ENCODE results near the gene ZNF512. TPM values are rescaled to one million over a fixed set of nuclear protein-coding genes. Genes with fewer than 3 reads are reported as not detected.

Gene ZNF512
- total RNA-seq, 2 donors from 2014 or later = 27.2 to 39.5 TPM

DNA sequence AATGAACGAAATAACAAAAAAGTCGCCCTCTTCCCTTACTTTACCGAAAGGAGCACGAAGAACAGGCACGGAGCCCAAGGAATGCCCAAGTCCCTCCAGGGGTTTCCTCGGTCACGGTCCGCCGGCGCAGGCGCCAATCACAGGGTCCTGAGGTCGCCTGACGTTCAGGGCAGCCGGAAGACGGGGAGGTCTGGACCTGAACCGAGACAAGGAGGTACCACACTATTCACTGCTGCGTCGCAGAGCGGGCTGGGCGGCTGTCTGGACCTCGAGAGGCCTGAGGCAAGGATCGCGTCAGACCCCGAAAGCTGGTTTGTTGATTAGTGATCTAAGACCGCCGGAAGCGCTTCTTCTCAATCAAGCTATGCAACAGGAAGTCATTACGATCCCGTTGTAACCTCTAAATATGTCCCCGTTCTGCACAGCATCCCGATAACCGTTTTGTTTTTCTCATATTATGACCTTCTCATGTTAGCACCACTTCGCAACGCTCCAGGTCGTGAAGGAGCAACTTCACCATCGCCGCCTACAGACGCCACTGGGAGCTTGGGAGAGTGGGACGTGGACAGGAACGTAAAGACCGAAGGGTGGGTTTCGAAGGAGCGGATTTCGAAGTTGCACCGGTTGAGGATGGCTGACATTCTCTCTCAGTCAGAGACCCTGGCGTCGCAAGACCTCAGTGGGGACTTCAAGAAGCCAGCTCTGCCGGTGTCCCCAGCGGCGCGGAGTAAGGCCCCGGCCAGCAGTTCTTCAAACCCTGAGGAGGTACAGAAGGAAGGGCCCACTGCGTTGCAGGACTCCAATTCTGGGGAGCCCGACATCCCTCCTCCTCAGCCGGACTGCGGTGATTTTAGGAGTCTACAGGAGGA, 80.7 kb downstream of the ZNF512 start, which contains the start of the genes SLC4A1AP and SUPT7L:
Gene SLC4A1AP (plus strand): TSS at position 605 of the 869 bp plus-strand sequence. CDS start 26 bp downstream, at position 631.
Gene SUPT7L (minus strand): TSS at position 330 of the 869 bp plus-strand sequence. CDS start 1,422 bp downstream, outside the sequence.
- H3K4me3 Mint-ChIP-seq = peak within 1 kb of the TSS; percentile 99
- peak within 1 kb of the TSS; percentile 99 for H3K27ac Mint-ChIP-seq
- H3K27me3 Mint-ChIP-seq = no peaks in the 10 kb centered on the region
- peak; percentile 90 for ATAC-seq (replicated peaks)
- peaks cover 95% of the 10 kb centered on the region for H3K36me3 Mint-ChIP-seq (ENCODE audit: low read depth)
- H3K9me3 Mint-ChIP-seq = no peaks in the 10 kb centered on the region
- peaks cover 25% of the 10 kb centered on the region for H3K4me1 Mint-ChIP-seq

DNA sequence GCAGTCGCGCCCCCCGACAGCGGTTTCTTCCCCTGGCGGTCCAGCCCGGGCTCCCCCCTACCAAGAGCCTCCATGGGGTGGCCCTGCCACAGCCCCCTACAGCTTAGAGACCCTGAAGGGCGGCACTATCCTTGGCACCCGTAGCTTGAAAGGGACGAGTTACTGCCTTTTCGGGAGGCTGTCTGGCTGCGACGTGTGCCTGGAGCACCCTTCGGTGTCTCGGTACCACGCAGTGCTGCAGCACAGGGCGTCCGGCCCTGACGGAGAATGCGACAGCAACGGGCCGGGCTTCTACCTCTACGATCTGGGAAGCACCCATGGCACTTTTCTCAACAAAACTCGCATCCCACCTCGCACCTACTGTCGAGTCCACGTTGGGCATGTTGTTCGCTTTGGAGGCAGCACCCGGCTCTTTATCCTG, 81.3 kb downstream of the ZNF512 start:
- no peaks in the 10 kb centered on the region for H3K9me3 Mint-ChIP-seq
- peak overlapping the region; percentile 99 for H3K27ac Mint-ChIP-seq
- H3K4me1 Mint-ChIP-seq = peaks cover 25% of the 10 kb centered on the region
- ATAC-seq (replicated peaks) = peak; percentile 4
- H3K27me3 Mint-ChIP-seq = no peaks in the 10 kb centered on the region
- peak overlapping the region; percentile 99 for H3K4me3 Mint-ChIP-seq
- H3K36me3 Mint-ChIP-seq (ENCODE audit: low read depth) = peaks cover 95% of the 10 kb centered on the region

DNA sequence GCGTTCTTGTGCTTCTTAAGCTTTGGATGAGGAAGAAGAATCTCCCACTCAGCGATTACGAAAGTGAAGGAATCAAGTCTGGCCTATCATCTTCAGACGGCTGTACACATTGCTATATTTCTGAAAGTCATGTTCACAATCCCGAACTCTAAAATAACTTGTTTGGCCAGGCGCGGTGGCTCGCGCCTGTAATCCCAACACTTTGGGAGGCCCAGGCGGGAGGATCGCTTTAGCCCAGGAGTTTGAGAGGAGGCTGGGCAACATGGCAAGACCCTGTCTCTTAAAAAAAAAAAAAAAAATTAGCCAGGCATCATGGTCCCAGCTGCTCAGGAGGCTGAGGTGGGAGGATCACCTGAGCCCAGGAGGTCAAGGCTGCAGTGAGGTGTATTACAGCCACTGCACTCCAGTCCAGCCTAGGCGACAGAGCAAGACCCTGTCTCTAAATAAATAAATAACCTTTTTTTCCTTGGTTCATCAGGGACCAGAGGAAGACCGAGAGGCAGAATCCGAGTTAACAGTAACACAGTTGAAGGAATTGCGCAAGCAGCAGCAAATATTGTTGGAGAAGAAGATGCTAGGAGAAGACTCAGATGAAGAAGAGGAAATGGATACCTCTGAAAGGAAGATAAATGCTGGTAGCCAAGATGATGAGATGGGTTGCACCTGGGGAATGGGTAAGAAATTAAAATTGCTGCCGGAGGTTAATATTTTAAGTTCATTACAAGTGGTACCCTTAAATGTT, 82.0 kb downstream of the ZNF512 start:
- H3K9me3 Mint-ChIP-seq = no peaks in the 10 kb centered on the region
- peak overlapping the region; percentile 99 for H3K27ac Mint-ChIP-seq
- H3K36me3 Mint-ChIP-seq (ENCODE audit: low read depth) = peaks cover 95% of the 10 kb centered on the region
- peak overlapping the region; percentile 99 for H3K4me3 Mint-ChIP-seq
- ATAC-seq (replicated peaks) = no peak
- H3K4me1 Mint-ChIP-seq = peaks cover 25% of the 10 kb centered on the region
- no peaks in the 10 kb centered on the region for H3K27me3 Mint-ChIP-seq

DNA sequence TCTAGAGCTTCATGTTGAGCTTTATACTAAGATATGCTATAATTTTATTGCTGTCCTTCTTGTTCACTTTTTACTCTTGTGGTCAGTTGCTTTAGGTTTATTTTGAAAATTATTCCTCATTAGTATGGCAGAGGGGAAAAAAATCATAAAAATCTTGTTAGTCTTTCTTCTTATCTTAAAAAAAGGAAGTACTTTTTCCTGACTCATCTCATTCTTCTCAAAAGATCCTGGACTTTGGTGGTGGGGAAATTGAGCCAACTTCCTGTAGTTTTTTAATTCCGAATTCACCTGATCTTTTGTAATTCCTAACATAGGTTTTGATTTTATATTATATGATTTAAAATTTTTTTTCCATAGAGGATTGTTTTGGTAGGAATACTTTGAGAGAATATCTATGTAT, 84.6 kb downstream of the ZNF512 start:
- H3K4me1 Mint-ChIP-seq = peaks cover 19% of the 10 kb centered on the region
- ATAC-seq (replicated peaks) = no peak
- no peaks in the 10 kb centered on the region for H3K27me3 Mint-ChIP-seq
- no peak overlapping the region for H3K4me3 Mint-ChIP-seq
- peaks cover 94% of the 10 kb centered on the region for H3K36me3 Mint-ChIP-seq (ENCODE audit: low read depth)
- no peak overlapping the region for H3K27ac Mint-ChIP-seq
- H3K9me3 Mint-ChIP-seq = no peaks in the 10 kb centered on the region

DNA sequence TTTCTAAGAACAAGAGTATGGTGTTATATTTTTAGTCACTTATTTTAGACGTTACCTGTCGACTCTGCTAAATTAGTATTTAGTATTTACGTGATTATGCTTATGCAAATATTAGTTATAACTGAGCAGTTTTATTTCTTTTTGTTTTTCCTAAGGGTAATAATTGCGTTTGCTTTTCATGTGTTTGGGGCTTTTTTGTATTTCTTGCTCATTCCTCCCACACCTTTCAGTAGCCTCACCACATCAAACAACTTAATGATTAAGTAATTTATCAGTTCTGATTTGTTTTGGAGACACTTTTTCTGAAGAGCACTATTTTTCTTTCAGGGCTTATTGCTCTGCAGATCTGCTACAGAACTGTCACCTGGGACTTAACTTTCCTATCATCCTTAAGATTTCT, 88.4 kb downstream of the ZNF512 start:
- peak; percentile 50 for ATAC-seq (replicated peaks)
- Mint-ChIP-seq H3K27ac (peak overlapping the region; percentile 49), H3K36me3 (ENCODE audit: low read depth) (peaks cover 99% of the 10 kb centered on the region), H3K4me1 (peaks cover 11% of the 10 kb centered on the region), H3K4me3 (no peak overlapping the region), H3K27me3 (no peaks in the 10 kb centered on the region), H3K9me3 (no peaks in the 10 kb centered on the region)

Other genes starting within 250 kb of the ZNF512 start
- gene GTF3C2, start 226.3 kb upstream of the ZNF512 start, total RNA-seq = 10 to 100 TPM; 67.2 to 85.8 TPM
- 10 to 100 TPM; 34.7 to 42.9 TPM for gene EIF2B4, start 212.7 kb upstream of the ZNF512 start, total RNA-seq
- gene SNX17, start 212.4 kb upstream of the ZNF512 start, total RNA-seq = 10 to 100 TPM; 59.0 to 90.4 TPM
- 10 to 100 TPM; 10.8 to 16.2 TPM for gene ZNF513, start 202.3 kb upstream of the ZNF512 start, total RNA-seq
- 100 to 1,000 TPM in 1 of 2 donors, 10 to 100 TPM in 1; 67.0 to 158 TPM for gene PPM1G, start 173.5 kb upstream of the ZNF512 start, total RNA-seq
- gene NRBP1, start 154.4 kb upstream of the ZNF512 start, total RNA-seq = 10 to 100 TPM; 65.2 to 76.1 TPM
- 1 to 10 TPM; 2.6 to 5.0 TPM for gene KRTCAP3, start 140.7 kb upstream of the ZNF512 start, total RNA-seq
- 10 to 100 TPM; 10.5 to 18.6 TPM for gene IFT172, start 93.3 kb upstream of the ZNF512 start, total RNA-seq
- under 1 TPM in 1 of 2 donors, not detected in 1; 0.21 TPM for gene FNDC4, start 87.8 kb upstream of the ZNF512 start, total RNA-seq
- not detected for gene GCKR, start 86.2 kb upstream of the ZNF512 start, total RNA-seq
- gene CCDC121, start 46.0 kb downstream of the ZNF512 start, total RNA-seq = under 1 TPM; 0.26 to 0.45 TPM
- 10 to 100 TPM; 38.5 to 55.4 TPM for gene GPN1, start 46.0 kb downstream of the ZNF512 start, total RNA-seq
- gene SUPT7L, start 80.6 kb downstream of the ZNF512 start, total RNA-seq = 10 to 100 TPM; 27.7 to 32.7 TPM
- gene SLC4A1AP, start 80.8 kb downstream of the ZNF512 start, total RNA-seq = 10 to 100 TPM; 23.6 to 25.5 TPM
- gene MRPL33, start 188.7 kb downstream of the ZNF512 start, total RNA-seq = 10 to 100 TPM; 53.1 to 76.3 TPM